OCI-LY3 (cell line): ENCODE results near the gene UBB.

Experiments used
- CTCF ChIP-seq: fragments of 200-600, 300-600 bp; sonication (generic); IDR thresholded peaks from 2 replicates; pipeline ENCODE4 v1.5.1; 2014; ENCODE audit warnings: antibody characterized with exemption, low read length, low read depth
- EZH2phosphoT487 ChIP-seq: fragments of 200-600 bp; shearing (Covaris generic); IDR thresholded peaks from 2 replicates; pipeline ENCODE4 v1.6.1; 2018; ENCODE audit warnings: antibody characterized with exemption, mixed run types, low read depth

GRCh38 chr17:16380640-16381495 lies at the start of gene UBB:
- TF ChIP-seq CTCF (no peak), EZH2phosphoT487 (no peak)
